IPS DF 6.9 (cell line): ENCODE data around the gene ANGPTL7.

ENCODE experiments used
- DNase-seq: peaks from one replicate; pipeline ENCODE4 v3.0.0-alpha.2; 2013; ENCODE audit warnings: low read depth, low spot score
- H3K27ac ChIP-seq: one replicate; pipeline ENCODE4 v1.5.1; 2013; ENCODE audit warnings: low read length, control low read depth
- H3K27me3 ChIP-seq: 2 replicates; pipeline ENCODE4 v1.6.1; 2013; ENCODE audit warnings: mild to moderate bottlenecking, low read length; ENCODE audit not compliant: control insufficient read depth, insufficient read depth
- H3K36me3 ChIP-seq: 2 replicates; pipeline ENCODE4 v1.6.1; 2013; ENCODE audit warnings: low read length; ENCODE audit not compliant: control insufficient read depth, insufficient read depth
- H3K4me1 ChIP-seq: 2 replicates; pipeline ENCODE4 v1.6.1; 2013; ENCODE audit warnings: low read length; ENCODE audit not compliant: control insufficient read depth, insufficient read depth
- H3K4me3 ChIP-seq: 2 replicates; pipeline ENCODE4 v1.5.1; 2013; ENCODE audit warnings: mild to moderate bottlenecking, low read length
- H3K9me3 ChIP-seq: 2 replicates; pipeline ENCODE4 v1.6.1; 2013; ENCODE audit warnings: low read length, inconsistent platforms; ENCODE audit not compliant: control insufficient read depth, insufficient read depth
- WGBS: extraction: QIAGEN DNeasy Blood & Tissue Kit; methylation state at CpG from one replicate; pipeline ENCODE4 v1.1.7; 2013; ENCODE audit warnings: mixed read lengths, missing lambda C conversion rate; ENCODE audit not compliant: insufficient read length, insufficient coverage; 5-methylcytosine and 5-hydroxymethylcytosine counted together

ANGPTL7 gene

DNA sequence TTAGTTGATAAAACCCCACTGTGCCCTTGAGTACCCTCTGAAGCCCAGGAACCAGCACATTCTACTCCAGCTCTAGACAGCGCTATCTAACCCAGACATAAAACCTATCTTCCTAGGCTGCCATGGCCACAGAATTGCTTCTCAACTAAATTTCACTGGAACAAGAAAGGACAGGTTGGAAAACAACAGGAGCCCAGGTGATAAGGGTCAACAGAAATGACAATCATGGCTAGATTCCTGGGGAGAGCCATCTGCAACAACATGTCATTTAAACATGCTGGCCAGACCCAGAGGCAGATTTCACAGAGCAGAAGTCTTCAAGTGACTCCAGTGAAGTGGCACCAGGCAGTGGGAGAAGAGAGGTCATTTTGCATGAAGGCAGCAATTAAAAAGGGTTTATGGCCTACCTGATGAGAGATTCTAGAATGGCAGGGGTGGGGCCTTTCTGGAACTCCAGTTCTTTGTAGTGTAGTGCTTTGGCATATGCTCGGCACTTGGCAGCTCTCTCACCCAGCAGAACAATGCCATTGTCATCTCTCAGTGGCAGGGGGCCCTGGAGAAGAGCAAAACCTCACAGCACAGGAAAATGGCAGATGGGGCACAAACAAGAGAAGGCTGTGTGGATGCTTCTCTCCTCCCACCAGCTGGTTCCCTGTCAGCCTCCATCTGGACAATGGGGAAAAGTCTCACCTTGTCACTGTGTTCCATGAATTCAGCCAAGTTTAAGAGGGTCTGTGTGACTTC is 9.9 kb downstream of the ANGPTL7 start:
- Histone ChIP-seq H3K9me3 (no peaks in the 10 kb centered on the region), H3K36me3 (peaks cover 15% of the 10 kb centered on the region), H3K4me3 (no peak overlapping the region), H3K27ac (no peak overlapping the region), H3K4me1 (no peaks in the 10 kb centered on the region), H3K27me3 (no peaks in the 10 kb centered on the region)
- DNase-seq: no peak
- no CpG with 5 or more reads among the region's 2 CpGs for WGBS

DNA sequence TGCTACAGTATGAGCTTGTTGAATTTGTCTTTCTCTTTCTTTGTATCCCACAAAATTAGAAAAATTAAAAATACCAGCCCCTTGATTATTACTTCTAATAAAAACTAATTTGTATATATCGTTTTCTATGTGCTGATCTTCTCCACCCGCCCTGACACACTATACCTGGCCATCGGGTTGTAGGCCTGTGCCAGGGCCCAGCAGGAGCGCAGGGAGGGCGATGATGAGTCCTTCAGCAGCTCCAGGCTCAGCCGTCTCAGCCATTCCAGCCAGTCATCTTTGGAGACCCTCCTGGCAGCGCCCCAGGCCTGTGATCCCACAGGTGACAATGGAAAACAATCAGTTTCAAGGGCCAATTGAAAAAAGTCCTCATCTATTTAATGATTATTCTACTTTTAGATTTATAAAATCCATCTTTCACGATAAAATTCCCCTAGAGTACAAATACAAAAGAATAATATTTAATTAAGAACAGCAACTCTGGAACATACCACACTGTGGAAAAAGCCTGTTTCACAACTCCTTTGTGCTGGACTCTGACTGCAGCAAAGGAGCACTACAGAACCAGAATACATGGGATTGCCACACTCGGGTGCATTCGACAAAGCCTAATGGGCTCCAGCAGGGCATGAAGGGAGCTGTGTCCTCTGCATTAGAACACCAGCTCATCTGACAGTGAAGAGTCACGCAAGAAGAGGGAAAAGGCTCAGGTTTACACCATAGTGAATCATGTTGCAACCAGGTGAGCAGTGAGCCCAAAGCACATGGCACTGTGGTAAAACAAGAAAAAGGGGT is 15.4 kb downstream of the ANGPTL7 start:
- DNase-seq: no peak
- H3K27ac ChIP-seq: no peak overlapping the region
- H3K36me3 ChIP-seq: peaks cover 10% of the 10 kb centered on the region
- no peak overlapping the region for H3K4me3 ChIP-seq
- H3K9me3 ChIP-seq: no peaks in the 10 kb centered on the region
- no peaks in the 10 kb centered on the region for H3K4me1 ChIP-seq
- H3K27me3 ChIP-seq: no peaks in the 10 kb centered on the region
- 100% methylated on average over 1 of the region's 11 CpGs for WGBS

- DNase-seq: no peak
- H3K27ac ChIP-seq: no peak overlapping the region
- no peaks in the 10 kb centered on the region for H3K4me1 ChIP-seq
- no peak overlapping the region for H3K4me3 ChIP-seq
- H3K9me3 ChIP-seq: no peaks in the 10 kb centered on the region
- H3K27me3 ChIP-seq: no peaks in the 10 kb centered on the region
- H3K36me3 ChIP-seq: peaks cover 26% of the 10 kb centered on the region
- no CpG with 5 or more reads among the region's 6 CpGs for WGBS
Observed at GRCh38 chr1:11207898-11208611, 18.9 kb downstream of the ANGPTL7 start.

- H3K36me3 ChIP-seq: peaks cover 41% of the 10 kb centered on the region
- H3K4me1 ChIP-seq: no peaks in the 10 kb centered on the region
- no peaks in the 10 kb centered on the region for H3K27me3 ChIP-seq
- H3K27ac ChIP-seq: no peak overlapping the region
- no peak overlapping the region for H3K4me3 ChIP-seq
- H3K9me3 ChIP-seq: no peaks in the 10 kb centered on the region
- no peak for DNase-seq
- WGBS: no CpG with 5 or more reads among the region's 4 CpGs
Observed at GRCh38 chr1:11211461-11211860, 22.3 kb downstream of the ANGPTL7 start.

DNA sequence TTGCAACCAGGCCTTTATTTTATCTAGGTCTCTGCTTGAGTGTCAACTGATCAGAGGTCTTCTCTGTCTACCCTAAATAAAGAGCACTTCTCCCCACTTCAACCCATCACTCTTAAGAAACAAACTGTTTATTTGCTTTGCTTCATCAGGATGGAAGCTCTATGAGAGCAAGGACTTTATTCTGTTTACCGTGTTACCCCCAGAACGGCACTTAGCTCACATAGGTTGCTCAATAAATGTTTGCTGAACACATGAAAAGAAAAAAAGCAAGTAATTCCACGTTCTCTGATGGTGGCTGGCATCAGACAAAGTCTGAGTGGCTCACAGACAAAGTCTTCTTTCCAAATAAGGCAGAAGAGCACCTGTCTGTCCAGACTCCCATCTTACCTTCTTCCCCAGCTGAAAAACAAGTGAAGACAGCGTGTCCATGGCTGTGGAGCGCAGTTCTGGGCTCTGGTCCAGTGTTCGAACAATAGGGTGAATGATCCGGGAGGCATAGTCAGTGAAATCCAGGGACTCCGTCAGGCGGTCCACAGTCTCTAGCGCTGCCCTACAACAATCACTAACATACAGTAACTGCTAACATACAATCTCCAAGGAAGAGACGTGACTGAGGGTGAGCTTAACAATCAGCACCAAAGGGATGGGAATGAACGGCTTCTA is 22.9 kb downstream of the ANGPTL7 start:
- H3K36me3 ChIP-seq: peaks cover 41% of the 10 kb centered on the region
- H3K4me3 ChIP-seq: no peak overlapping the region
- no peak for DNase-seq
- no peaks in the 10 kb centered on the region for H3K27me3 ChIP-seq
- H3K9me3 ChIP-seq: no peaks in the 10 kb centered on the region
- no CpG with 5 or more reads among the region's 12 CpGs for WGBS
- no peaks in the 10 kb centered on the region for H3K4me1 ChIP-seq
- no peak overlapping the region for H3K27ac ChIP-seq

DNA sequence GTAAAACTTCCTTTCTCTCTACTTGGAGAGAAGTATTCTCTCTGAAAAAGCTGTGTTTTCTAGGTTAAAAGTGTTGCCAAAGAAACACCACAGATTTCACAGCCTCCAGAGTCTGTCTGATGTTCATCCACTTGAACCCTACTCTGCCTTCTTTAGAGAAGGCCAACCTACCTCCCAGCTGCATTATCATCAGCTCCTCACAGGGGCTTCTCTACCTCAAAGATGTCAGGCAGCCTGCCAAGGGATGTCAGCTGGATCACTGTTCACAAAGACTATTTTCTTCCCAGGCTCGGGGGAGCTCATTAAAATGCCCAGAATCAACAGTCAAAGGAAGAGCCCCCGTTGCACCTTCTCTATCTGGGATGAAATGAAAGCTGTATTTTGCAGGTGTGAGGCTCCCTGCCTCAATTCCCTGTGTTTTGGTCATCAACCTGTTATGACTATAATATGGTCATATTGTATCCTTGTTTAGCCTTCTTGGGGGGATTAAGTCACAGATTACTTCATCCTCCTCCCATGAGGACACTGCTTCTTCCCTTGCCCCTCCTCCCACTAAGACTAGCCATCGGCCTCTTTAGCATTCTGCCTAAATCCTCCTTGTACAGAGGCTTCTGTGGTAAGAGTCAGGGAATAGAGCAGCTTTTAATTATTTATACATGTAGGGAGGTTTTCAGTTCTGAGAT is 25.7 kb downstream of the ANGPTL7 start:
- no peak overlapping the region for H3K4me3 ChIP-seq
- no peak for DNase-seq

DNA sequence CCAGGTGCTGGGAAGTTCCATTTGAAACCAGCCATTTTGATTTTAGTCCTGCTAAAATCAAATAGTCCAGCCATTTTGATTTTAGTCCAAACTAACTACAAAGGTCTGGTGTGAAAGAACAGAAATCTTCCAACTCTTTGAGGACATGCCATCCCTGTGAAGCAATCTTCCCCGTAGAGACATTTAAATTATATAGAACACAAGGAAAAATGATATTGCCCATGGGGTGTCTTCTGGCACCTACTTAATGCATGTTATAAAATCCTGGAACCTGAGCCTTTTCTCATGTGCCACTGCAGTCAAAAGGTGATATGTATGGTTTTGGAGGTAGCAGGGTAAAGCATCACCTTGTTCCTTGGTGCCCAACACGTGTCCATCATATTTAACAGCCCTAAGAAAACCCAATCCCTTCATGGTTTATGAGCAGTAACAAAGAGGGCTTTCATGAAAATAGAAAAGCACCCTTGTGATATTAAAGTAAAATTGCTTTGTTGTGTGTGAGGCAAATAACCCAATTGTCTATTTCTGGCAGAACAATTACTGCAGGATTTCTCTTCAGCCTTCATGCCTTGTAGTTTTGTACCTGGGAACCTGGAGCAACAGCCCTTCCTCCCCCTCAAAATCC is 26.3 kb downstream of the ANGPTL7 start:
- Histone ChIP-seq H3K4me3 (no peak overlapping the region), H3K27me3 (no peaks in the 10 kb centered on the region), H3K4me1 (no peaks in the 10 kb centered on the region), H3K27ac (no peak overlapping the region), H3K9me3 (no peaks in the 10 kb centered on the region), H3K36me3 (peaks cover 36% of the 10 kb centered on the region)
- no CpG with 5 or more reads among the region's 2 CpGs for WGBS
- no peak for DNase-seq

More for the DNA sequence above, 25.7 kb downstream of the ANGPTL7 start:
- no CpG with 5 or more reads among the region's 3 CpGs for WGBS
- no peak overlapping the region for H3K27ac ChIP-seq
- H3K36me3 ChIP-seq: peaks cover 36% of the 10 kb centered on the region
- H3K27me3 ChIP-seq: no peaks in the 10 kb centered on the region
- H3K9me3 ChIP-seq: no peaks in the 10 kb centered on the region
- H3K4me1 ChIP-seq: no peaks in the 10 kb centered on the region

GRCh38 chr1:11216074-11216473 is 26.9 kb downstream of the ANGPTL7 start:
- Histone ChIP-seq H3K9me3 (no peaks in the 10 kb centered on the region), H3K27me3 (no peaks in the 10 kb centered on the region), H3K36me3 (peaks cover 35% of the 10 kb centered on the region), H3K4me1 (no peaks in the 10 kb centered on the region), H3K27ac (no peak overlapping the region), H3K4me3 (no peak overlapping the region)
- DNase-seq: no peak
- no CpG with 5 or more reads among the region's 1 CpG for WGBS

DNA sequence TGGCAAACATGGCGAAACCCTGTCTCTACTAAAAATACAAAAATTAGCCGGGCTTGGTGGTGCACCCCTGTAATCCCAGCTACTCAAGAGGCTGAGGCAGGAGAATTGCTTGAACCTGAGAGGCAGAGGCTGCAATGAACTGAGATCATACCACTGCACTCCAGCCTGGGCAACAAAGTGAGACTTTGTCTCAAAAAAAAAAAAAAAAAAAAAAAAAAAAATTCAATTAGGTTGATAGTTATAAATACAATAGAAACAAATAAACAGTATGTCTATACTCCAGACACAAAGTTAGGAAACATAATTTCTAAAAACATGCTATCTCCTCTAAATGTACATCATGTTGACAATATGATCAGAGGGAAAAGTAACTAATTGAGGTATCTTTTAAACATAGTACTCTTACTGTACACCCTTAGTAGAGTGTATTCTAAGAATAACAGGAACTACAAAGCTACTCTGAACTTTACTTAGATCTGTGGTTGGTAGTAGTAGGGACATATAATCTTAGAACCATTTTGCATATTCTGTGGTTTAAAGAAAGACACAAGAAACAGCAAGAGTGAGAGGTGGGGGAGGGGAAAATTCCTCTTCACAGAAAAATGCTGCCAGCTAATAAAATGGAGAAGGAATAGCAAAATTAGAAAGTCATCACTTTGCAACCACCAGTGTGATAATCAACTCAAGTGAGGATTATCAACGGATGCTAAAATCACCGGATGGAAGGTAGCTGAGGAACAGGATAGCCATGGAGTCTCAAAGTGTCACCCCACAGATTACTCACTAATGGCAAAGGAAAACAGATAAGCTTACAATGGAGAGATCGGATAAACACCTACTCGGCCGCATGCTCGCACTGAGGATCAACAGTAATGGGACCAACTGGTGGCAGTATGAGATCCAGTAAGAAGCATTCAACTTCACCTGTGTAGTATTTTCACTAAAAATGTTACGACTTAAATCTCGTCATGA is 38.2 kb downstream of the ANGPTL7 start:
- no peak for DNase-seq
- H3K4me3 ChIP-seq: no peak overlapping the region
- no CpG with 5 or more reads among the region's 10 CpGs for WGBS
- H3K27me3 ChIP-seq: no peaks in the 10 kb centered on the region
- no peaks in the 10 kb centered on the region for H3K9me3 ChIP-seq
- H3K27ac ChIP-seq: no peak overlapping the region
- no peaks in the 10 kb centered on the region for H3K4me1 ChIP-seq
- H3K36me3 ChIP-seq: peaks cover 24% of the 10 kb centered on the region
